HFFc6 (cell line): ENCODE data around the gene DENND1A. TPM values are rescaled to one million over a fixed set of nuclear protein-coding genes. Genes with fewer than 3 reads are reported as not detected.
A peak's percentile ranks its signal among the peaks of the same experiment; 100 is the strongest.
"Not testable (repeated sequence)": the region's sequence is repeated elsewhere in the genome, so short reads cannot be mapped to it uniquely, and the experiment has no call there.

Experiments
- DNase-seq: peaks from one replicate; pipeline ENCODE4 v3.0.0-alpha.2; 2018
- H3K27ac Mint-ChIP-seq: 2 replicates; pipeline ENCODE4 v1.8.0; 2020; ENCODE audit warnings: mild to moderate bottlenecking, mixed read lengths
- H3K27me3 Mint-ChIP-seq: 2 replicates; pipeline ENCODE4 v1.8.0; 2021; ENCODE audit warnings: mild to moderate bottlenecking, moderate library complexity, mixed read lengths; ENCODE audit not compliant: insufficient read depth
- H3K36me3 Mint-ChIP-seq: 2 replicates; pipeline ENCODE4 v1.8.0; 2021; ENCODE audit warnings: low read depth, mixed read lengths
- H3K4me1 Mint-ChIP-seq: 2 replicates; pipeline ENCODE4 v1.8.0; 2020; ENCODE audit warnings: low read depth, mixed read lengths
- H3K4me3 Mint-ChIP-seq: 2 replicates; pipeline ENCODE4 v1.8.0; 2020; ENCODE audit warnings: mild to moderate bottlenecking, moderate library complexity, mixed read lengths
- H3K9me3 Mint-ChIP-seq: 2 replicates; pipeline ENCODE4 v1.8.0; 2020; ENCODE audit warnings: mild to moderate bottlenecking, mixed read lengths
- CTCF ChIP-seq: fragments of 200-600 bp; sonication (generic); IDR thresholded peaks from 2 replicates; pipeline ENCODE4 v1.5.0; 2021; ENCODE audit warnings: antibody characterized with exemption, mild to moderate bottlenecking
- total RNA-seq, 6 experiments: library from RNA; stranded (reverse); fragmentation: NEBNext Ultra II Directional; extraction: Animal tissue kit (Norgen Biotek cat#: 25700); gene quantifications; 2 replicates in 1 of 6; 3 replicates in 5 of 6; pipeline ENCODE4 v1.2.3, GENCODE V29; 2021

DENND1A gene
- total RNA-seq, 6 experiments from 2014 or later, result 25.4 to 38.3 (median 30.3) TPM

DNA sequence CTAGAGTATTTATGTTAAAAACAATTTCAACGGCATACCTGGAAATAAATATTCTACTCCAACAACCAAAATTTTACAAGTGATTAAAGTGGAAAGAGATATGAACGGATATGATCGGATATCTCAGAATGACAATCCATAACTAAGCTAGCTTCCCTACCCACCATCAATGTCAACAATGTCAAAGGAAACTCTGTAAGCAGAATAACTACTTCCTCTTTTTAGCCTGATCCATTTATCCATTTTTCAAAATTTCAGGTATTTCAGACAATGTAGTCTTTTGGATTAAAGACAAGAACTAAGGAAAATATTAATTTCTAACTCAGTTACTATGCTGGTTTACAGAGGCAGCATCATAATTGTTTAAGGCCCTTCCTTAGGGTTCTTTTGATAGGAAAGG lies 188.7 kb downstream of the DENND1A start:
- Mint-ChIP-seq H3K4me1 (no peaks in the 10 kb centered on the region), H3K27ac (no peak overlapping the region), H3K9me3 (no peaks in the 10 kb centered on the region), H3K36me3 (no peaks in the 10 kb centered on the region), H3K27me3 (no peaks in the 10 kb centered on the region; the same call in 1 of the 2 replicates), H3K4me3 (no peak overlapping the region)
- TF ChIP-seq CTCF, result no peak
- no peak for DNase-seq

- TF ChIP-seq CTCF, result no peak
- Mint-ChIP-seq H3K4me3 (no peak overlapping the region), H3K27ac (no peak overlapping the region), H3K27me3 (no peaks in the 10 kb centered on the region; the same call in 1 of the 2 replicates), H3K36me3 (no peaks in the 10 kb centered on the region), H3K9me3 (no peaks in the 10 kb centered on the region), H3K4me1 (peaks cover 8% of the 10 kb centered on the region)
- no peak for DNase-seq
These were observed 190.0 kb downstream of the DENND1A start for GRCh38 chr9:123739902-123740301.

GRCh38 chr9:123739387-123739786 lies 190.5 kb downstream of the DENND1A start:
- Mint-ChIP-seq H3K27ac (no peak overlapping the region), H3K9me3 (no peaks in the 10 kb centered on the region), H3K4me1 (peaks cover 8% of the 10 kb centered on the region), H3K4me3 (no peak overlapping the region), H3K36me3 (no peaks in the 10 kb centered on the region), H3K27me3 (no peaks in the 10 kb centered on the region; the same call in 1 of the 2 replicates)
- TF ChIP-seq CTCF, result no peak
- DNase-seq, result no peak

- no peaks in the 10 kb centered on the region for H3K27me3 Mint-ChIP-seq
- no peaks in the 10 kb centered on the region for H3K36me3 Mint-ChIP-seq
- no peaks in the 10 kb centered on the region for H3K9me3 Mint-ChIP-seq
- H3K4me1 Mint-ChIP-seq, result peaks cover 8% of the 10 kb centered on the region
- no peak overlapping the region for H3K4me3 Mint-ChIP-seq
- H3K27ac Mint-ChIP-seq, result no peak overlapping the region
- TF ChIP-seq CTCF, result no peak
- no peak for DNase-seq
These were observed 191.3 kb downstream of the DENND1A start for GRCh38 chr9:123738648-123739047.

- Mint-ChIP-seq H3K36me3 (no peaks in the 10 kb centered on the region), H3K9me3 (no peaks in the 10 kb centered on the region; the same call in 1 of the 2 replicates), H3K4me1 (peaks cover 8% of the 10 kb centered on the region), H3K27me3 (no peaks in the 10 kb centered on the region; the same call in 1 of the 2 replicates), H3K27ac (no peak overlapping the region), H3K4me3 (no peak overlapping the region)
- peak; percentile 5 for DNase-seq
- TF ChIP-seq CTCF, result no peak
These were observed 194.6 kb downstream of the DENND1A start for GRCh38 chr9:123735376-123735775.

- H3K36me3 Mint-ChIP-seq, H3K9me3 Mint-ChIP-seq, H3K27ac Mint-ChIP-seq, DNase-seq, H3K4me3 Mint-ChIP-seq, H3K27me3 Mint-ChIP-seq: not testable (repeated sequence)
- peaks cover 38% of the 10 kb centered on the region for H3K4me1 Mint-ChIP-seq
These were observed 201.4 kb downstream of the DENND1A start for GRCh38 chr9:123728571-123728970.
